ENCODE data around the gene PITRM1.

The PITRM1 gene

DNA sequence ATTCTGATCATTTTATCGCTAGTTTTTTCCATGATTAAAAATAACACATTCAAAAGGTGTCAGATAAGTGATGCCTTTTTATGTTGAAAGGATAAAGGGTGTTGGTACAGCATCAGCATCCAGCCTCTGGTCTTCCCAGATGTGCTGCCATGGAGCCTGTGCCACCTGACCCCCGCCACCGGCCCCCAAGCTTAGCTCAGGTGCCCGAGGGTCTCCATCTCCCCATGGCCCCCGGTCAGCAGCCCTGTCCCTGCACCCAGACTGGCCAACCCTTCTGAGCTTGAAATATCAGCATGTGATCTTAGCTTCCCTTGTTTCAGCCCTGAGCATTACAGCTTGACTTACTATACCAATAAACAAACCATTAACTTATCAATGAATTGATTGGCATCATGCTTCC is 80.7 kb downstream of the PITRM1 start:
- no peak overlapping the region for H3K27ac ChIP-seq
- TF ChIP-seq, protein P1, sequence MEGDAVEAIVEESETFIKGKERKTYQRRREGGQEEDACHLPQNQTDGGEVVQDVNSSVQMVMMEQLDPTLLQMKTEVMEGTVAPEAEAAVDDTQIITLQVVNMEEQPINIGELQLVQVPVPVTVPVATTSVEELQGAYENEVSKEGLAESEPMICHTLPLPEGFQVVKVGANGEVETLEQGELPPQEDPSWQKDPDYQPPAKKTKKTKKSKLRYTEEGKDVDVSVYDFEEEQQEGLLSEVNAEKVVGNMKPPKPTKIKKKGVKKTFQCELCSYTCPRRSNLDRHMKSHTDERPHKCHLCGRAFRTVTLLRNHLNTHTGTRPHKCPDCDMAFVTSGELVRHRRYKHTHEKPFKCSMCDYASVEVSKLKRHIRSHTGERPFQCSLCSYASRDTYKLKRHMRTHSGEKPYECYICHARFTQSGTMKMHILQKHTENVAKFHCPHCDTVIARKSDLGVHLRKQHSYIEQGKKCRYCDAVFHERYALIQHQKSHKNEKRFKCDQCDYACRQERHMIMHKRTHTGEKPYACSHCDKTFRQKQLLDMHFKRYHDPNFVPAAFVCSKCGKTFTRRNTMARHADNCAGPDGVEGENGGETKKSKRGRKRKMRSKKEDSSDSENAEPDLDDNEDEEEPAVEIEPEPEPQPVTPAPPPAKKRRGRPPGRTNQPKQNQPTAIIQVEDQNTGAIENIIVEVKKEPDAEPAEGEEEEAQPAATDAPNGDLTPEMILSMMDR (conservative IDR thresholded peaks at IDR 0.05) = no peak
- no peak for TF ChIP-seq ZFX (IDR thresholded peaks at IDR 0.05)

DNA sequence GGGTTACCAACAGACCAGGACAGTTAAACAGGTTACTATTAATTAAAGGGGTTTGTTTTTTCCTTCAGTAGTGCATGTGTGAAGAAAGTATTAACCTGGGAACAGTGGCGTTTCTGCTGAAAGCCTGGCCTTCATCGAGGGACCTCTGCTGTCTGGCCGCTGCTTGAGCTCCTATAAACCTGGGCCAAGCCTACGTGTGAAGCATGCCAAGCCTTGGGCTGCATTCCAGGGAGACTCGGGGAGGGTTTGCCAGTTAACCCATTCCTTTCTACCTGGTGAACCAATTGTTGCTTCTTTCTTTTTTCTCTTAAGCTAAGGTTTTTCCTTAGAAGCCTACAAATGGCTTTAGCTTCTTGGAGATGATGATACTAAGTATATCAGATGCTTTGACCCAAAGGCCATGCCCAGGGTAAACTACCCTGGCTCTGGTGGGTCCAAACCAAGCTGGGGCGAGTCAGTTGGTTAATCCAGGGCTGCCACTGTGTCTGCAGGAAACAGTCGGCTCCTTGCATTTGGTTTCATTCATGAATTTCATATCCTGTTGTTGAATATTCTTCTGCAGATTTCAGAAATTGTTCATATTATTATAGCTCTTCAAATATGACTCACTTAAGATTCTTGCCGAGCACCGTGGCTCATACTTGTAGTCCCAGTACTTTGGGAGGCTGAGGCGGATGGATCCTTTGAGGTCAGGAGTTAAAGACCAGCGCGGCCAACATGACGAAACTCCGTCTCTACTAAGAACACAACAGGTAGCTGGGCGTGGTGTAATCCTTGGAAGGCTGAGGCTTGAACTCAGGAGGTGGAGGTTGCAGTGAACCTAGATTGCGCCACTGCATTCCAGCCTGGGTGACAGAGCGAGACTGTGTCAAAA is 81.4 kb downstream of the PITRM1 start:
- TF ChIP-seq, protein P1 (conservative IDR thresholded peaks at IDR 0.05) = no peak
- no peak for TF ChIP-seq ZFX (IDR thresholded peaks at IDR 0.05)
- H3K27ac ChIP-seq = no peak overlapping the region; the same call in 1 of the 2 replicates

DNA sequence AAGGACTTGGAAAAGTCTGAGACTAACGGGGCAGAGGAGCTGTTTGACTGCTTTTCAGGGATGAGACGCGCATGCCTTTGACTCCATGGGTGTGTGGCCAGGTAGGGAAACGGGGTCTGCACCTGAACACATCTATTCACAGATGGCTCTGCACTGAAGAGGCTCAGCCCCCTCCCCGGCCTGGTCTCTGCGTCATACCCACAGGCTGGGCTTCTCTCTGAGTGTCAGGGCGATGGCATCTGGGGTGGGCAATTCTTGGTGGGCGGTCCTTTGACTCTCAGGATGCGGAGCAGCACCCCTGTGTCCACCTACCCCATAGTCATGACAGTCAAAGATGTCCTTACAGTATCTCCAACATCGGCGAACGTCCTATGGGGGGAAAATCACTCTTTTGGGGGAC is 82.2 kb downstream of the PITRM1 start:
- no peak overlapping the region; the same call in 1 of the 2 replicates for H3K27ac ChIP-seq
- TF ChIP-seq ZFX (IDR thresholded peaks at IDR 0.05) = no peak
- TF ChIP-seq, protein P1 (conservative IDR thresholded peaks at IDR 0.05) = no peak
